ENCODE results near the gene MICU1.

DNA sequence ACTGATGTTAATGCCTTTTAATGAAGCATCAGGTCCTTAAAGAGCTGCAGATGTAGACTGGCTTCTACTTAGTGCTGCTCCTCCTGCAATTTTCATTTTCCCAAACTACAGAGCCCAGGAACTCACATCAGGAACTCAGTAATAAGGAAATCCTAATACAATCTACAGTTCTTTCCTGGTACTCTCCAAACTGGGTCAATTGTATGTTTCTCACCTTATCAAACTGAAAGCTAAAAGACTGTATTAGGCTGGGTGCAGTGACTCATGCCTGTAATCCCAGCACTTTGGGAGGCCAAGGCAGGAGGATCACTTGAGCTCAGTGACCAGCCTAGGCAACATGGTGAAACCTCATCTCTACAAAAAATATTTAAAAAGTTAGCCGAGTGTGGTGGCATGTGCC lies 216.7 kb downstream of the MICU1 start:
- TF ChIP-seq CREM (CRISPR knock-in tag; IDR thresholded peaks at IDR 0.05) (no peak), ZNF121 (CRISPR knock-in tag; IDR thresholded peaks at IDR 0.05) (no peak), ELF4 (CRISPR knock-in tag; IDR thresholded peaks at IDR 0.05; ENCODE audit: low read depth) (no peak), ATF1 (CRISPR knock-in tag; IDR thresholded peaks at IDR 0.05) (no peak), CBFB (CRISPR knock-in tag; IDR thresholded peaks at IDR 0.05; ENCODE audit: low read depth) (no peak), SP1 (CRISPR knock-in tag; conservative IDR thresholded peaks at IDR 0.05) (no peak)
- TF ChIP-seq, protein P1, sequence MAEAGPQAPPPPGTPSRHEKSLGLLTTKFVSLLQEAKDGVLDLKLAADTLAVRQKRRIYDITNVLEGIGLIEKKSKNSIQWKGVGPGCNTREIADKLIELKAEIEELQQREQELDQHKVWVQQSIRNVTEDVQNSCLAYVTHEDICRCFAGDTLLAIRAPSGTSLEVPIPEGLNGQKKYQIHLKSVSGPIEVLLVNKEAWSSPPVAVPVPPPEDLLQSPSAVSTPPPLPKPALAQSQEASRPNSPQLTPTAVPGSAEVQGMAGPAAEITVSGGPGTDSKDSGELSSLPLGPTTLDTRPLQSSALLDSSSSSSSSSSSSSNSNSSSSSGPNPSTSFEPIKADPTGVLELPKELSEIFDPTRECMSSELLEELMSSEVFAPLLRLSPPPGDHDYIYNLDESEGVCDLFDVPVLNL (CRISPR knock-in tag; IDR thresholded peaks at IDR 0.05; ENCODE audit: borderline replicate concordance, low read depth), result no peak
- TF ChIP-seq, protein P2, sequence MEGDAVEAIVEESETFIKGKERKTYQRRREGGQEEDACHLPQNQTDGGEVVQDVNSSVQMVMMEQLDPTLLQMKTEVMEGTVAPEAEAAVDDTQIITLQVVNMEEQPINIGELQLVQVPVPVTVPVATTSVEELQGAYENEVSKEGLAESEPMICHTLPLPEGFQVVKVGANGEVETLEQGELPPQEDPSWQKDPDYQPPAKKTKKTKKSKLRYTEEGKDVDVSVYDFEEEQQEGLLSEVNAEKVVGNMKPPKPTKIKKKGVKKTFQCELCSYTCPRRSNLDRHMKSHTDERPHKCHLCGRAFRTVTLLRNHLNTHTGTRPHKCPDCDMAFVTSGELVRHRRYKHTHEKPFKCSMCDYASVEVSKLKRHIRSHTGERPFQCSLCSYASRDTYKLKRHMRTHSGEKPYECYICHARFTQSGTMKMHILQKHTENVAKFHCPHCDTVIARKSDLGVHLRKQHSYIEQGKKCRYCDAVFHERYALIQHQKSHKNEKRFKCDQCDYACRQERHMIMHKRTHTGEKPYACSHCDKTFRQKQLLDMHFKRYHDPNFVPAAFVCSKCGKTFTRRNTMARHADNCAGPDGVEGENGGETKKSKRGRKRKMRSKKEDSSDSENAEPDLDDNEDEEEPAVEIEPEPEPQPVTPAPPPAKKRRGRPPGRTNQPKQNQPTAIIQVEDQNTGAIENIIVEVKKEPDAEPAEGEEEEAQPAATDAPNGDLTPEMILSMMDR (IDR thresholded peaks at IDR 0.05), result no peak
- TF ChIP-seq, protein P3, sequence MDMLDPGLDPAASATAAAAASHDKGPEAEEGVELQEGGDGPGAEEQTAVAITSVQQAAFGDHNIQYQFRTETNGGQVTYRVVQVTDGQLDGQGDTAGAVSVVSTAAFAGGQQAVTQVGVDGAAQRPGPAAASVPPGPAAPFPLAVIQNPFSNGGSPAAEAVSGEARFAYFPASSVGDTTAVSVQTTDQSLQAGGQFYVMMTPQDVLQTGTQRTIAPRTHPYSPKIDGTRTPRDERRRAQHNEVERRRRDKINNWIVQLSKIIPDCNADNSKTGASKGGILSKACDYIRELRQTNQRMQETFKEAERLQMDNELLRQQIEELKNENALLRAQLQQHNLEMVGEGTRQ (CRISPR knock-in tag; IDR thresholded peaks at IDR 0.05), result no peak
- TF ChIP-seq, protein P4, sequence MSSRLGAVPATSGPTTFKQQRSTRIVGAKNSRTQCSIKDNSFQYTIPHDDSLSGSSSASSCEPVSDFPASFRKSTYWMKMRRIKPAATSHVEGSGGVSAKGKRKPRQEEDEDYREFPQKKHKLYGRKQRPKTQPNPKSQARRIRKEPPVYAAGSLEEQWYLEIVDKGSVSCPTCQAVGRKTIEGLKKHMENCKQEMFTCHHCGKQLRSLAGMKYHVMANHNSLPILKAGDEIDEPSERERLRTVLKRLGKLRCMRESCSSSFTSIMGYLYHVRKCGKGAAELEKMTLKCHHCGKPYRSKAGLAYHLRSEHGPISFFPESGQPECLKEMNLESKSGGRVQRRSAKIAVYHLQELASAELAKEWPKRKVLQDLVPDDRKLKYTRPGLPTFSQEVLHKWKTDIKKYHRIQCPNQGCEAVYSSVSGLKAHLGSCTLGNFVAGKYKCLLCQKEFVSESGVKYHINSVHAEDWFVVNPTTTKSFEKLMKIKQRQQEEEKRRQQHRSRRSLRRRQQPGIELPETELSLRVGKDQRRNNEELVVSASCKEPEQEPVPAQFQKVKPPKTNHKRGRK (CRISPR knock-in tag; IDR thresholded peaks at IDR 0.05; ENCODE audit: borderline replicate concordance), result no peak
- TF ChIP-seq, protein P5, sequence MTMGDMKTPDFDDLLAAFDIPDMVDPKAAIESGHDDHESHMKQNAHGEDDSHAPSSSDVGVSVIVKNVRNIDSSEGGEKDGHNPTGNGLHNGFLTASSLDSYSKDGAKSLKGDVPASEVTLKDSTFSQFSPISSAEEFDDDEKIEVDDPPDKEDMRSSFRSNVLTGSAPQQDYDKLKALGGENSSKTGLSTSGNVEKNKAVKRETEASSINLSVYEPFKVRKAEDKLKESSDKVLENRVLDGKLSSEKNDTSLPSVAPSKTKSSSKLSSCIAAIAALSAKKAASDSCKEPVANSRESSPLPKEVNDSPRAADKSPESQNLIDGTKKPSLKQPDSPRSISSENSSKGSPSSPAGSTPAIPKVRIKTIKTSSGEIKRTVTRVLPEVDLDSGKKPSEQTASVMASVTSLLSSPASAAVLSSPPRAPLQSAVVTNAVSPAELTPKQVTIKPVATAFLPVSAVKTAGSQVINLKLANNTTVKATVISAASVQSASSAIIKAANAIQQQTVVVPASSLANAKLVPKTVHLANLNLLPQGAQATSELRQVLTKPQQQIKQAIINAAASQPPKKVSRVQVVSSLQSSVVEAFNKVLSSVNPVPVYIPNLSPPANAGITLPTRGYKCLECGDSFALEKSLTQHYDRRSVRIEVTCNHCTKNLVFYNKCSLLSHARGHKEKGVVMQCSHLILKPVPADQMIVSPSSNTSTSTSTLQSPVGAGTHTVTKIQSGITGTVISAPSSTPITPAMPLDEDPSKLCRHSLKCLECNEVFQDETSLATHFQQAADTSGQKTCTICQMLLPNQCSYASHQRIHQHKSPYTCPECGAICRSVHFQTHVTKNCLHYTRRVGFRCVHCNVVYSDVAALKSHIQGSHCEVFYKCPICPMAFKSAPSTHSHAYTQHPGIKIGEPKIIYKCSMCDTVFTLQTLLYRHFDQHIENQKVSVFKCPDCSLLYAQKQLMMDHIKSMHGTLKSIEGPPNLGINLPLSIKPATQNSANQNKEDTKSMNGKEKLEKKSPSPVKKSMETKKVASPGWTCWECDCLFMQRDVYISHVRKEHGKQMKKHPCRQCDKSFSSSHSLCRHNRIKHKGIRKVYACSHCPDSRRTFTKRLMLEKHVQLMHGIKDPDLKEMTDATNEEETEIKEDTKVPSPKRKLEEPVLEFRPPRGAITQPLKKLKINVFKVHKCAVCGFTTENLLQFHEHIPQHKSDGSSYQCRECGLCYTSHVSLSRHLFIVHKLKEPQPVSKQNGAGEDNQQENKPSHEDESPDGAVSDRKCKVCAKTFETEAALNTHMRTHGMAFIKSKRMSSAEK (CRISPR knock-in tag; IDR thresholded peaks at IDR 0.05; ENCODE audit: borderline replicate concordance), result no peak
- TF ChIP-seq, protein P6, sequence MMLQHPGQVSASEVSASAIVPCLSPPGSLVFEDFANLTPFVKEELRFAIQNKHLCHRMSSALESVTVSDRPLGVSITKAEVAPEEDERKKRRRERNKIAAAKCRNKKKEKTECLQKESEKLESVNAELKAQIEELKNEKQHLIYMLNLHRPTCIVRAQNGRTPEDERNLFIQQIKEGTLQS (CRISPR knock-in tag; conservative IDR thresholded peaks at IDR 0.05), result no peak
